GM12878 (cell line): Measurements from ENCODE around the gene PKN2. TPM values are rescaled to one million over a fixed set of nuclear protein-coding genes. Genes with fewer than 3 reads are reported as not detected.
A peak's percentile ranks its signal among the peaks of the same experiment; 100 is the strongest.

Experiments used
- ATAC-seq: fragments of 200-7000 bp; cut with Tn5 transposase; 3 replicates; pipeline ENCODE4 v1.9.1; 2020; ENCODE audit warnings: mild to moderate bottlenecking, moderate library complexity
- BruUV-seq: library from RNA; stranded (reverse); fragments of 400-500 nt; replicated peaks from 2 replicates; lab custom pipeline; 2021; lab: Mats Ljungman, UMichigan
- CTCF ChIA-PET: fragments of 300-600 bp; sonication (Branson Sonifier 250); formaldehyde crosslinking; extraction: SDS; loops from one replicate; lab custom pipeline; 2021; ENCODE audit warnings: inconsistent platforms; lab: Yijun Ruan, JAX
- POLR2A ChIA-PET: fragments of 350-600 bp; formaldehyde crosslinking; extraction: SDS; loops from one replicate; lab custom pipeline; 2021; ENCODE audit warnings: inconsistent platforms; lab: Charles Lee
- RAD21 ChIA-PET: fragments of 300-600 bp; sonication (Branson Sonifier 250); formaldehyde crosslinking; loops from one replicate; lab custom pipeline; 2023; ENCODE audit warnings: antibody characterized with exemption; ENCODE audit not compliant: unreplicated experiment; lab: Charles Lee
- SMC1A ChIA-PET: fragments of 300-600 bp; sonication (Branson Sonifier 250); formaldehyde crosslinking; loops from one replicate; lab custom pipeline; 2023; ENCODE audit not compliant: unreplicated experiment, uncharacterized antibody; lab: Charles Lee
- DNase-seq: peaks from one replicate; pipeline ENCODE4 v3.0.0-alpha.2; 2011; ENCODE audit warnings: low read depth, low spot score
- FAIRE-seq: peaks from 3 replicates; lab custom pipeline; 2011; peaks lifted over from hg19 to GRCh38; lab: Jason Lieb, UNC
- H2AFZ ChIP-seq: 2 replicates; pipeline ENCODE4 v1.6.0; 2011; ENCODE audit warnings: low read depth, low read length, control low read depth; ENCODE audit not compliant: control insufficient read depth
- H3K27ac ChIP-seq: 2 replicates; pipeline ENCODE4 v1.5.1; 2011; ENCODE audit warnings: control low read depth; ENCODE audit not compliant: control insufficient read depth, insufficient read depth
- H3K27me3 ChIP-seq, 2 experiments: replicated peaks in 1 of 2; 2 replicates each; pipeline versions ENCODE4 v1.6.0 to v1.6.1; 2011; ENCODE audit warnings: low read length in 1 of 2; ENCODE audit not compliant: control insufficient read depth in 2 of 2, insufficient read depth in 2 of 2
- H3K36me3 ChIP-seq, 2 experiments: 2 replicates each; pipeline ENCODE4 v1.5.1; 2011; ENCODE audit warnings: low read length in 1 of 2; ENCODE audit not compliant: control insufficient read depth in 2 of 2, insufficient read depth in 2 of 2
- H3K4me1 ChIP-seq: 2 replicates; pipeline ENCODE4 v1.6.1; 2011; ENCODE audit warnings: mild to moderate bottlenecking, low read length, moderate library complexity, mixed read lengths; ENCODE audit not compliant: control insufficient read depth, insufficient read depth
- H3K4me2 ChIP-seq: 2 replicates; pipeline ENCODE4 v1.6.0; 2011; ENCODE audit warnings: control low read depth; ENCODE audit not compliant: control insufficient read depth, insufficient read depth
- H3K4me3 ChIP-seq: fragments of 200-600 bp; sonication (generic); 2 replicates; pipeline ENCODE4 v1.5.1; 2016
- H3K79me2 ChIP-seq: 2 replicates; pipeline ENCODE4 v1.6.0; 2011; ENCODE audit warnings: low read length; ENCODE audit not compliant: control insufficient read depth, insufficient read depth
- H3K9ac ChIP-seq: 2 replicates; pipeline ENCODE4 v1.8.0; 2011; ENCODE audit warnings: low read length, control low read depth, mixed read lengths; ENCODE audit not compliant: control insufficient read depth, insufficient read depth
- H3K9me3 ChIP-seq: replicated peaks from 3 replicates; pipeline ENCODE4 v1.5.1; 2011; ENCODE audit warnings: mild to moderate bottlenecking, low read length; ENCODE audit not compliant: control insufficient read depth, insufficient read depth
- H4K20me1 ChIP-seq: 2 replicates; pipeline ENCODE4 v1.6.0; 2011; ENCODE audit not compliant: control insufficient read depth, insufficient read depth
- ESRRA ChIP-seq: IDR thresholded peaks from 2 replicates; pipeline ENCODE4 v1.6.1; 2012; ENCODE audit warnings: mild to moderate bottlenecking, low read length, improper control_type of control experiment
- MTA2 ChIP-seq: fragments of 450-650 bp; IDR thresholded peaks from 2 replicates; pipeline ENCODE4 v1.6.1; 2016; ENCODE audit warnings: low read depth, mild to moderate bottlenecking, moderate library complexity
- SPI1 ChIP-seq: IDR thresholded peaks from 2 replicates; pipeline ENCODE4 v1.6.1; 2011; ENCODE audit warnings: low read depth, mild to moderate bottlenecking, low read length, moderate library complexity, borderline replicate concordance; ENCODE audit not compliant: insufficient read depth
- SRF ChIP-seq, 2 experiments: IDR thresholded peaks; 2 replicates each; pipeline ENCODE4 v1.6.1; 2011; ENCODE audit warnings: low read depth in 2 of 2, low read length in 2 of 2, mild to moderate bottlenecking in 1 of 2, moderate library complexity in 1 of 2
- WGBS: methylation state at CpG from one replicate; pipeline ENCODE4 v1.1.6; 2016; ENCODE audit warnings: low lambda C conversion rate; ENCODE audit not compliant: insufficient replicate concordance, insufficient coverage; ENCODE audit errors: missing lambda C conversion rate; 5-methylcytosine and 5-hydroxymethylcytosine counted together
- in situ Hi-C: fragments of 300-500 bp; cut with MboI; formaldehyde crosslinking; loops from 9 replicates; pipeline ENCODE4 v1.14.3; 2018; ENCODE audit warnings: mixed read lengths
- intact Hi-C: fragments of 100-400 bp; cut with micrococcal nuclease; formaldehyde crosslinking; loops from one replicate; pipeline ENCODE4 v1.14.2; 2022; ENCODE audit not compliant: unreplicated experiment
- polyA plus RNA-seq, 11 experiments: library from polyadenylated mRNA; depleted of rRNA in 4 of 11; unstranded in 6 of 11; stranded (reverse) in 5 of 11; fragments of >200 nt; fragmentation: Nextera tagmentation in 4 of 11; fragmentation: Illumina TruSeq in 1 of 11; extraction: Ambion mirVana in 4 of 11; extraction: Trizol in 1 of 11; gene quantifications; 1 replicate in 1 of 11; 2 replicates in 10 of 11; pipeline versions ENCODE4 v1.2.1 to v1.2.3, GENCODE V29; 2011 to 2016; ENCODE audit warnings: inconsistent platforms in 2 of 11, missing spikeins in 2 of 11, low read depth in 1 of 11
- total RNA-seq, 4 experiments: library from RNA; depleted of rRNA in 3 of 4; stranded (reverse); fragments of >200 nt in 3 of 4; fragmentation: Illumina TruSeq in 1 of 4; extraction: Trizol in 1 of 4; gene quantifications; 2 replicates each; pipeline versions ENCODE4 v1.2.1 to v1.2.3, GENCODE V29; 2013 to 2021

Gene PKN2
- total and polyA plus RNA-seq, 10 of the 15 experiments (the other 5 are each of a cell fraction or from before 2014, with no cell fraction given) = 2.6 to 18.3 (median 12.9) TPM

DNA sequence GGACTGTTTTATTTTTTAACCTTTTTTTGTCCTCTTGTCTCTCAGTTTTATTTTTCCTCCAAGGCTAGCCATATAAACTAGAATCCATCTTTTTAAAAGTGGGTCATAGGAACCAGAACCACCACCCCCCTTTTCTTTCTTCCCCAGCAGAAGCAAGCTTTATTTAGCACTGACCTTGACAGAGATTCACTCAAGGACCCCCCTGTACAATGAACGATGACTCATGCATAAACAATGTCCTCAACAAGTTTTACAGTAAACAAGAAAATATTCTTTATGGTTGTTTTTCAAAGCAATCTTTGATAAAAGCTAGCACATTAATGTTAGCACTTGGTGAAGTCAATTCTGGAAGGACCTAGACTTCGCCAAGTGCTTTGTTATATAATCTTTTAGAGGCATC lies 14.1 kb downstream of the PKN2 start:
- Histone ChIP-seq H4K20me1 (no peaks in the 10 kb centered on the region), H3K9ac (no peak overlapping the region), H3K4me1 (peaks cover 17% of the 10 kb centered on the region), H3K4me2 (no peak overlapping the region; the same call in 1 of the 2 replicates), H3K36me3 (no peaks in the 10 kb centered on the region), H3K4me3 (no peak overlapping the region), H3K27ac (peak overlapping the region; percentile 58), H3K27me3 (no peaks in the 10 kb centered on the region), H3K9me3 (peaks cover 2% of the 10 kb centered on the region; the same call in 1 of the 3 replicates), H2AFZ (no peak overlapping the region), H3K79me2 (peaks cover 49% of the 10 kb centered on the region)
- RAD21 ChIA-PET = interaction anchor here (1.0 to 1.4 kb wide), 3 partner anchors 9 to 14 kb away, joined by 5 to 6 read pairs (median 5); partner anchors contain the start of gene PKN2
- intact Hi-C loops = no loop called here
- FAIRE-seq (no peak), DNase-seq (no peak), ATAC-seq (0 out of 3 replicates have a peak, but pooled peaks have one; percentile 4)
- no peak for TF ChIP-seq SRF (IDR thresholded peaks at IDR 0.05; ENCODE audit: low read depth in 2 of 2, low read length in 2 of 2)
- BruUV-seq = TSS peak; percentile 5
- CTCF ChIA-PET = interaction anchor here (1.5 to 5.2 kb wide), 2 partner anchors 13 to 179 kb away, joined by 6 to 29 read pairs; partner anchors contain the start of gene PKN2
- in situ Hi-C loops = loop anchor here (25.0 kb wide), 1 partner anchor 1786 kb away; the partner anchor contains the start of genes HS2ST1 and SELENOF
- SMC1A ChIA-PET = interaction anchor here (0.5 to 4.1 kb wide), 6 partner anchors 9 to 534 kb away, joined by 3 to 29 read pairs (median 4); no protein-coding TSS in a partner anchor
- POLR2A ChIA-PET = interaction anchor here (0.5 to 1.8 kb wide), 2 partner anchors 13 to 186 kb away, joined by 6 to 8 read pairs; partner anchors contain the start of gene PKN2
- 64% methylated on average over 2 of the region's 2 CpGs for WGBS

DNA sequence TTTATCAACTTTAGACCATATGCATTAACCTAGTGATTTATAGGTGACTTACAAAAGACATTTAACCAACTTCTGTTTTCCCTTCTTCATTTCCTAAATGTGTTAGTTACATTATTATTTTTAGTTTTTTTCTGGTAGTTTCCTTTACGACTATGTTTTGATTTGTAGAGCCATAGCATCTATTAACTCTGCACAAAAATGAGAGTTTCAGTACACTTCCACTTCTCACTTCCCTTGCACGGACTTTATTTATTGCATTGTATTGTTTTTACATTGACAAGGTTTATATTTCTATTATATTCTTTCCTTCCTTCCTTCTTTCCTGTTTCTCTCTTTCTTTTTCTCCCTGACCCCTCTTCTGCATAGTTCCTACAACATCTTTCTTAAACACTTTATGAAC lies 14.7 kb downstream of the PKN2 start:
- Histone ChIP-seq H3K4me2 (no peak overlapping the region), H2AFZ (no peak overlapping the region), H3K36me3 (no peaks in the 10 kb centered on the region), H3K79me2 (peaks cover 53% of the 10 kb centered on the region), H3K4me3 (no peak overlapping the region), H3K4me1 (peaks cover 17% of the 10 kb centered on the region), H3K9ac (no peak overlapping the region), H3K27me3 (no peaks in the 10 kb centered on the region), H3K27ac (no peak overlapping the region), H4K20me1 (no peaks in the 10 kb centered on the region), H3K9me3 (peaks cover 2% of the 10 kb centered on the region; the same call in 1 of the 3 replicates)
- in situ Hi-C loops = loop anchor here (25.0 kb wide), 1 partner anchor 1786 kb away; the partner anchor contains the start of genes HS2ST1 and SELENOF
- POLR2A ChIA-PET = interaction anchor here (1.8 kb wide), 1 partner anchor 14 kb away, joined by 8 read pairs; the partner anchor contains the start of gene PKN2
- BruUV-seq = no TSS peak
- ATAC-seq (peak; percentile 23; the same call in 2 of the 3 replicates), DNase-seq (no peak), FAIRE-seq (no peak)
- CTCF ChIA-PET = interaction anchor here (1.1 to 5.2 kb wide), 3 partner anchors 13 to 178 kb away, joined by 6 to 29 read pairs (median 6); partner anchors contain the start of gene PKN2
- WGBS = 7% methylated on average over 2 of the region's 2 CpGs
- SMC1A ChIA-PET = interaction anchor here (4.1 kb wide), 1 partner anchor 12 kb away, joined by 29 read pairs; no protein-coding TSS in a partner anchor
- intact Hi-C loops = no loop called here
- RAD21 ChIA-PET = interaction anchor here (1.4 kb wide), 1 partner anchor 14 kb away, joined by 5 read pairs; no protein-coding TSS in a partner anchor
- TF ChIP-seq ESRRA = no peak
- peak; percentile 46; the same call in 1 of the 2 replicates for TF ChIP-seq SPI1
- TF ChIP-seq MTA2 = peak; percentile 24; the same call in 1 of the 2 replicates
